GM19372 (cell line): ENCODE results near the gene EVC2.

Experiments used
- ATAC-seq: cut with Tn5 transposase; IDR thresholded peaks from one replicate; pipeline ENCODE4 v1.9.1; 2021; ENCODE audit warnings: mild to moderate bottlenecking, low read depth, moderate library complexity; ENCODE audit not compliant: unreplicated experiment

The EVC2 gene

DNA sequence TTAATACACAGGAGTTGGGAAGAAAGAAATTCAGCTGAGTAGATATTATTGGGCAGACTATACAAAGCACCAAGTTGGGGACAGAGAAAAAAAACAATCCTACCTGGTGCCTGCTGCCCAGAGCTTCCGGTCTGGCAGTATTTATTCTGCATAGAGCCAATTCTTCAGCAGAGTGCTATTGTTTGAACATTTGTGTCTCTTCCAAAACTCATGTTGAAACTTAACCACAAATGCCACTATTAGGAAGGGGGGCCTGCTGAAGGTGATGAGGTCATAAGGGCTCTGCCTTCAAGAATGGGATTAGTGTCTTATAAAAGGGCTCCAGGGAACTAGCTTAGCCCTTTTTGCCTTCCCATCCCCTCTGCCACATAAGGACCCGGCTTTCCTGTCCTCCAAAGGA, 136.2 kb downstream of the EVC2 start:
- ATAC-seq: no peak

- no peak for ATAC-seq
These were observed 136.7 kb downstream of the EVC2 start for GRCh38 chr4:5571646-5572045.

- ATAC-seq: no peak
These were observed 138.9 kb downstream of the EVC2 start for GRCh38 chr4:5569451-5569850.

DNA sequence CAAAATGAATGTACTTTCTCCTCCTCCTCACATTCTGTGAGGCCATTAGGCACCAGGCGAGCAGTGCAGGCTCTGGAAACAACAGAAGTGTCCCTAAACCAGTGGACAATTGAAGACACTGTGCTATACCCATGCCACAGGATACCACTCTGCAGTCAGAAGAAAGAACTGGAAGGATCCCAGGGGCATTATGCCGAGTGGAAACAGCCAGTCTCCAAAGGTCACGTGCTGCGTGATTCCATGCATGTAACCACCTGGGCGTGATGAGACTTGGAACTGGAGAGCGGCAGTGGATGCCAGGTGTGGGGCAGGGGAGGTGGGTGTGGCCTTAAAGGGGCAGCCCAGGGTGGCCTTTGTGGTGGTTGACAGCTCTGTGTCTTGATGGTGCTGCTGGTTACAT, 139.4 kb downstream of the EVC2 start:
- ATAC-seq: no peak

DNA sequence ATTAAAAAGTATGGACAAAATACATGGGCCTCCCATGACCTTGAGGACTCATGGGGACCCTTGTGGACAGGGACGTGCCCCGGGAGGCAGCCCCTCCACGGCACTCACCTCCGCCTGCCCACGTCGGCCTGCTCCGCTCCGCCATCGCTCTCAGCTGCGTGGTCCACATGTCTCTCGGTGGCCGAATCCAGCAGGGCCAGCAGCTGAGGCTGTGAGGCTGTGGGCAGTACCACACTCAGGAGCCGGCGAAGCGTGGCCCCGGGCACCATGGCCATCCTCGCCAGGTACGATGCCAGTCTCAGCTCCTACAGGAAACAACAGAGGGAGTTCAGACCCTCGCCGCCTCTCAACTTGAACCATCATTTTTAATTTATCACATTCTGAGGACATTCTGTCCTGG, 140.0 kb downstream of the EVC2 start:
- ATAC-seq: no peak

DNA sequence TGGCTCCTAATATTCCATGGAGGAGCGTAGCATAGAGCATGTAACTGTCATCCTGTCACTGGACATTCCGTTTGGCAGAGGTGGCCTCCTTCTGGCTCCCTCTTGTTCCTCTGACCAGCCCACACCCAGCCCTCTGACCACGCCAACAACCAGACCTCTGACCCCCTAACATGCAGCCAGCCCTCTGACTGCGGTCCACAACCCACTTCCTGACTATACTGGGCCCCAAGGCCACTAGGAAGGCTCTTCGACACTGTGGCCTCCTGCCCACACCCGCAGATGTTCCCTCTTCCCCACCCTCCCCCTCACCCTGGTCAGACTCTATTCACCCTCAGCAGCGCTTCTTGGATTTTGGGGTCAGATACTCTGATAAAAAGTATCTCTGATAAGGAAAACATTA, 141.4 kb downstream of the EVC2 start:
- no peak for ATAC-seq

DNA sequence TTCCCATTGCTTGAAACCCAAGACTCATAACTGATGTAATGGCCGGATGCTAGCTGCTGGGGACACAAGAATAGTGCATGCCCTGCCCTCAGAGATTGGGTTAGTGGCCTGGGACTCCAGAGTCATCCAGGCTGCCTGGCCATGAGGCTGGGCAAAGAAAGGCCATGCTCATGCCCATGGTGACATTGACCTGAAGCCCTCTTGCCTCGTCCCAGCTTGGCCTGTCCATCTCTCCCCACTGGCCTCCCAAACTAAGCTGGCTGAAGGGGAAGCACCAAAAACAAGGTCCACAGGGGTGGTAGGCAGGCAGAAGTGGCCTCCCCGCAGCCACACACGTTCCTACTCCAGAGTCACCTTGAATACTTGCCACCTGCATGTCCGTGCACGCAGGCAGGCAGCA, 141.8 kb downstream of the EVC2 start:
- ATAC-seq: no peak

DNA sequence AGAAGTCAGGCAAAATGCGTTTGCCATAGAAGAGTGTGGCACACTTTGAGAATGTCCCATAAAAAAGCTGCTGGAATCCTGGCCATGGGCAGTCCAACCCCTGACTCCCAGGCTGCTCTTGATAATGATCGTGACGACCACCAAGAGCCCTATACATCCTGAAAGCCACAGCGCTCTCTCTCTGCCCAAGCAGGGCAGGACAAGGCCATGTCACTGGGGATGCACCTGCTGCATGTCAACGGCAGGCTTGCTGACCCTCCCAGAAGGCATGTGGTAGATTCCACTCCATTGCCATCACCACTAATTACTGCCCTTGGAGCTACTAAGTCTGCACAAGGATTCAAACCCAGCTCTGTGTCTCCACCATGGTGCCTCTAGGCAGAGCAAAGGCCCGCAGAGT, 144.5 kb downstream of the EVC2 start:
- ATAC-seq: no peak

- ATAC-seq: no peak
These were observed 145.9 kb downstream of the EVC2 start for GRCh38 chr4:5562476-5562875.

- no peak for ATAC-seq
These were observed 147.1 kb downstream of the EVC2 start for GRCh38 chr4:5561286-5561685.

GRCh38 chr4:5558502-5558901, 149.9 kb downstream of the EVC2 start:
- no peak for ATAC-seq

- no peak for ATAC-seq
These were observed 154.0 kb downstream of the EVC2 start for GRCh38 chr4:5554376-5554775.

GRCh38 chr4:5553801-5554200, 154.6 kb downstream of the EVC2 start:
- ATAC-seq: no peak

DNA sequence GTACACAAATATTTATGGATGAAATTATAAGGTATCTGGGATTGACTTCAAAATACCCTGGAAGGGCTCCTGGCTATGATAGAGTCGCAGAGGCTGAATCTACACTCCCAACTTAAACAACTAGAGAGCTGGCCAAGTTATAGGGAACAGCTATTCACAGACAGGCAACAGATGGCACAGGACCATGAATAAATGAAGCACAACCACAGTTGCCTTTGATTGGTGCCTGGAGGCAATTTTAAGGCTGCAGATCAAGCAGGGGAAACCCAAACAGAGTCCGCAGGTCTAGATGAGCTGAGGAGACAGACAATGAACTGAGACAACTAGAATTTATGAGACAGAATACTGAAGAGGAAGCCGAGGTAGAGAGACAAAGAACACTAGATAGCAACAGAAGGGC, 155.9 kb downstream of the EVC2 start:
- ATAC-seq: no peak

GRCh38 chr4:5547651-5548249, 160.6 kb downstream of the EVC2 start:
- ATAC-seq: no peak

DNA sequence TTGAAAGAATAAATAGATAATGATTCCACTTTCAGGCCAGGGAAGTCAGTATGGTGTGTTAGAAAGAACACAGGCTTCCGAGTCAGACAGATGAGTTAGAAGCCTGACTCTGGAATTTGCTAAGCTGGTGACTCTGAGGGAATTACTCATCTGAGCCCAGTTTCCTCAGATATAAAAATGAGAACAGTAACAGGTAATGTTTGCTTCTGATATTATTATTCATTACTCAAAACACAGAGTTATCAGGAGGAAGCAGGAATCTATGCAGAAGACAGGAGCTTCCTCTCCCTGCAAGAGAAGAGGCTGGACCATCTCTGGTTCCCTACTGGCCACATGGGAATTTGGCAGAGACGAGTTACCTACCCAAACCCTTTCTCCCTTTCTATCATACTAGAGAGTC, 163.1 kb downstream of the EVC2 start:
- no peak for ATAC-seq

DNA sequence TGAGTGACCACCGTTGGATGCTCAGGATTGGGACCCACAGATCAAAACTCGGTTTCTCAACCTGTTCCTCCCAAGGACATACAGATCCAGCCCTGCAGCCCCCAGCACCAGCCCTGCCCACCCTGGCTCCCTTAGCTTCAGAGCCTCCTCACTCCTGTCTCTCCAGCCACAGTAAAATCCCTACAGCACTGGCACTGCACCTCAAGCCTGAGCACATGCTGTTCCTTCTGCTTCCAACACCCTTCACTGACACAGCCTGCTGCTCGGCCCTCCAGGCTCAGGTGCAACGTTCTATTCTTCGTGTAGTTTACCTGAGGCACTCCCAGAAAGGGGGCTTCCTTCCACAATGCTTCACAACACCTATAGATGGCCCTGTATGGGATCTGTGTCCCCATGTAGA, 163.6 kb downstream of the EVC2 start:
- ATAC-seq: no peak

DNA sequence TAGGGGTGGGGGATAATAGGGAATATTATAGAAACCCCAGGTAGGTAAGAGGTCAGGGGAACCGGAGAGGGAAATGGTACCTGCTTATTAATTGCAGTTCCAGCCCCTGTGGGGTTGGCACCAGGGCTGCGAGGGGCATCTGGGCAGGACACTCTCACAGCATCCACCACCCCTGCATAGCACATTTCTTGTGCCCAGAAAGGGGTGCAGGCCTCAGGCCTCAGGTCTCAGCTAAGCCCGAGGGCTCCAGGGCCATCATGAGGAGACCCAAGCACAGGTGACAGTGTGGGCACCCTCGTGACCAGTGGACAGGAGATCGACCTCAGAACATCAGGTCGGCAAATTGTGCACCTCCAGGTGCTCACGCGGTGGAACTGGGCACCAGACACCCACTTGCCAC, 164.7 kb downstream of the EVC2 start:
- ATAC-seq: no peak

DNA sequence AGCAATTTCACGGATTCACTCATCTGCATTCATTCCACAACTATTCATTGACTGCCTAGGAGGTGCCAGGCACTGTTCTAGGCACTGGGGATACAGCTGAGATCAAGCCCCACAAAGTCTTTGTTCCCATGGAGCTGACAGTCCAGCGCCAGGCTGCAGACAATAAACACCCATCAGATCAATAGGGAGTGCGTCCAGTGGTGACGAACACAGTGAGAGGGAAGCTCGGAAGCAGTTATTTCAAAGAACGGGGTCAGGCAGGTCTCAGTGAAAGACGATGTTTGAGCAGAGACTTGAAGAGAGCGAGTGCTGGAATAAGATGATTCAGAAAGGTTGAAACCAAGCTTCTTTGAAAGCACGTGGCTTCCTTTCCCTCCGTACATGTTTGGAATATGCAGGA, 167.2 kb downstream of the EVC2 start:
- no peak for ATAC-seq

- ATAC-seq: no peak
These were observed 168.8 kb downstream of the EVC2 start for GRCh38 chr4:5539584-5539983.

GRCh38 chr4:5532100-5532499, 176.3 kb downstream of the EVC2 start:
- ATAC-seq: no peak

DNA sequence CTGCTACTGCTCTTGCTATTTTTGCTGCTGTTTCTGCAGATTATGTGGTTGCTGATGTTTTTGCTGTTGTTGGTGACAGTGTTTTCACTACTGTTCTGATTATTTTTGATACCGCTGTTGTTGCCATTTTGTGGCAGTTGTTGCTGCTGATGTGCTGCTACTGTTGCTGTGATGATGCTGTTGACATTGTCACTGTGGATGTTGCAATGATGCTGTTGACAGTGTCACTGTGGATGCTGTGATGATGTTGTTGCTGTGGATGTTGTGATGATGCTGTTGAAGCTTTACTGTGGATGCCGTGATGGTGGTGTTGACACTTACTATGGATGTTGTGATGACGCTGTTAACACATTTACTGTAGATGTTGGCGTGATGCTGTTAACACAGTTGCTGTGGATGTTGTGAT, 180.3 kb downstream of the EVC2 start:
- no peak for ATAC-seq

GRCh38 chr4:5527211-5527610, 181.1 kb downstream of the EVC2 start:
- no peak for ATAC-seq
